NCI-H1417 (cell line): ENCODE results near the gene PALLD.
A peak's percentile ranks its signal among the peaks of the same experiment; 100 is the strongest.

Source experiments
- DNase-seq, 3 experiments: peaks; one replicate each; lab custom pipeline; 2025; lab: John Stamatoyannopoulos, UW

Gene PALLD

GRCh38 chr4:168593399-168593798 is 96.5 kb downstream of the PALLD start:
- peak in 2 of 3 experiments; percentile 5 to 9 for DNase-seq

- no peak for DNase-seq
Measured at GRCh38 chr4:168594121-168594520, 97.3 kb downstream of the PALLD start.

GRCh38 chr4:168598191-168598590 is 101.3 kb downstream of the PALLD start:
- peak in 1 of 3 experiments; percentile 3 for DNase-seq

GRCh38 chr4:168600796-168601583 is 104.1 kb downstream of the PALLD start:
- no peak for DNase-seq

GRCh38 chr4:168601899-168602298 is 105.0 kb downstream of the PALLD start:
- DNase-seq, result no peak

GRCh38 chr4:168604496-168605373 is 107.9 kb downstream of the PALLD start:
- no peak for DNase-seq

GRCh38 chr4:168605411-168605810 is 108.6 kb downstream of the PALLD start:
- no peak for DNase-seq

- DNase-seq, result peak in 1 of 3 experiments; percentile 24
Measured at GRCh38 chr4:168607215-168607614, 110.4 kb downstream of the PALLD start.

- peak in 1 of 3 experiments; percentile 16 for DNase-seq
Measured at GRCh38 chr4:168608771-168609170, 111.9 kb downstream of the PALLD start.

- no peak for DNase-seq
Measured at GRCh38 chr4:168609369-168609768, 112.5 kb downstream of the PALLD start.

GRCh38 chr4:168610911-168611530 is 114.2 kb downstream of the PALLD start:
- DNase-seq, result no peak

GRCh38 chr4:168612450-168613135 is 115.7 kb downstream of the PALLD start:
- no peak for DNase-seq

GRCh38 chr4:168613869-168614268 is 117.0 kb downstream of the PALLD start:
- no peak for DNase-seq

- no peak for DNase-seq
Measured at GRCh38 chr4:168614281-168615057, 117.6 kb downstream of the PALLD start.

- DNase-seq, result no peak
Measured at GRCh38 chr4:168615294-168616065, 118.6 kb downstream of the PALLD start.

GRCh38 chr4:168618577-168619265 is 121.9 kb downstream of the PALLD start:
- DNase-seq, result no peak

- no peak for DNase-seq
Measured at GRCh38 chr4:168619266-168619631, 122.4 kb downstream of the PALLD start.

GRCh38 chr4:168621806-168622589 is 125.1 kb downstream of the PALLD start:
- DNase-seq, result no peak

- no peak for DNase-seq
Measured at GRCh38 chr4:168622600-168622999, 125.7 kb downstream of the PALLD start.
